HepG2 (cell line): Measurements from ENCODE around the gene ILKAP. TPM values are rescaled to one million over a fixed set of nuclear protein-coding genes. Genes with fewer than 3 reads are reported as not detected.
A peak's percentile ranks its signal among the peaks of the same experiment; 100 is the strongest.

Experiments used
- ATAC-seq: fragments of 200-7000 bp; cut with Tn5 transposase; 3 replicates; pipeline ENCODE4 v1.9.1; 2020; ENCODE audit warnings: mild to moderate bottlenecking, moderate library complexity
- BruUV-seq: library from RNA; stranded (reverse); fragments of 400-500 nt; replicated peaks from 2 replicates; lab custom pipeline; 2021; lab: Mats Ljungman, UMichigan
- CTCF ChIA-PET: fragments of 300-600 bp; formaldehyde crosslinking; extraction: SDS; loops from one replicate; lab custom pipeline; 2021; ENCODE audit warnings: low total read pairs, inconsistent platforms, low intra/inter-chr PET ratio; lab: Yijun Ruan, JAX
- POLR2A ChIA-PET: fragments of 350-600 bp; sonication (Branson Sonifier 250); formaldehyde crosslinking; loops from one replicate; lab custom pipeline; 2020; ENCODE audit warnings: antibody characterized with exemption, inconsistent platforms; lab: Yijun Ruan, JAX
- DNase-seq: peaks from one replicate; pipeline ENCODE4 v3.0.0-alpha.2; 2015; ENCODE audit warnings: low spot score
- FAIRE-seq: peaks from 3 replicates; lab custom pipeline; 2011; peaks lifted over from hg19 to GRCh38; lab: Jason Lieb, UNC
- H2AFZ ChIP-seq: one replicate; pipeline ENCODE4 v1.6.1; 2011; ENCODE audit warnings: low read length, inconsistent platforms
- H3K27ac ChIP-seq: fragments of 300-600 bp; 3 replicates; pipeline ENCODE4 v1.8.0; 2011; ENCODE audit warnings: mixed run types, mild to moderate bottlenecking, mixed read lengths, low read length, inconsistent platforms; ENCODE audit not compliant: insufficient read depth; ENCODE audit errors: extremely low read length
- H3K27me3 ChIP-seq, 2 experiments: fragments of 200-600 bp in 1 of 2; 2 replicates in 1 of 2; 3 replicates in 1 of 2; pipeline versions ENCODE4 v1.6.0 to v1.8.0; 2011; ENCODE audit warnings: low read length in 2 of 2, mild to moderate bottlenecking in 2 of 2, moderate library complexity in 2 of 2, inconsistent platforms in 1 of 2; ENCODE audit not compliant: insufficient read depth in 2 of 2, control insufficient read depth in 1 of 2
- H3K36me3 ChIP-seq, 2 experiments: fragments of 200-600 bp in 1 of 2; replicated peaks in 1 of 2; 2 replicates in 1 of 2; 3 replicates in 1 of 2; pipeline versions ENCODE4 v1.5.1 to v1.8.0; 2011; ENCODE audit warnings: low read length in 2 of 2, inconsistent platforms in 1 of 2; ENCODE audit not compliant: insufficient read depth in 2 of 2, control insufficient read depth in 1 of 2
- H3K4me1 ChIP-seq: 2 replicates; pipeline ENCODE4 v1.5.1; 2012; ENCODE audit warnings: low read length, inconsistent platforms; ENCODE audit not compliant: insufficient read depth
- H3K4me2 ChIP-seq: 2 replicates; pipeline ENCODE4 v1.6.0; 2011; ENCODE audit warnings: low read depth, low read length, inconsistent platforms
- H3K4me3 ChIP-seq, 3 experiments: fragments of 200-600 bp in 1 of 3; sonication (generic), shearing (Covaris generic) in 1 of 3; replicated peaks in 1 of 3; 2 replicates each; pipeline ENCODE4 v1.5.1; 2011 to 2016; ENCODE audit warnings: low read length in 3 of 3, inconsistent platforms in 2 of 3, low read depth in 2 of 3, mild to moderate bottlenecking in 2 of 3, control low read depth in 1 of 3, mixed read lengths in 1 of 3; ENCODE audit not compliant: insufficient read depth in 1 of 3
- H3K79me2 ChIP-seq: one replicate; pipeline ENCODE4 v1.6.1; 2011; ENCODE audit warnings: low read length, inconsistent platforms; ENCODE audit not compliant: insufficient read depth
- H3K9ac ChIP-seq: 2 replicates; pipeline ENCODE4 v1.6.0; 2011; ENCODE audit warnings: mild to moderate bottlenecking, low read depth, low read length, inconsistent platforms; ENCODE audit not compliant: insufficient read depth
- H3K9me3 ChIP-seq: 2 replicates; pipeline ENCODE4 v1.5.1; 2012; ENCODE audit warnings: mild to moderate bottlenecking, low read length
- H4K20me1 ChIP-seq: 2 replicates; pipeline ENCODE4 v1.6.0; 2011; ENCODE audit warnings: inconsistent platforms, mild to moderate bottlenecking, low read length, moderate library complexity; ENCODE audit not compliant: insufficient read depth
- AGO2 ChIP-seq: fragments of 200-400 bp; formaldehyde crosslinking; optimal IDR thresholded peaks from 2 replicates; pipeline ENCODE3; 2017; ENCODE audit warnings: mild to moderate bottlenecking, low read depth, low read length, moderate library complexity
- HNF1A ChIP-seq, 2 experiments: sonication (generic) in 1 of 2; formaldehyde crosslinking in 1 of 2; IDR thresholded peaks; 2 replicates each; pipeline versions ENCODE4 v1.4.0 to v1.6.1; 2016 to 2020; ENCODE audit warnings: borderline replicate concordance in 1 of 2, low read depth in 1 of 2, mild to moderate bottlenecking in 1 of 2, missing genetic modification reagents in 1 of 2
- SNRNP70 ChIP-seq: fragments of 200-400 bp; formaldehyde crosslinking; IDR thresholded peaks from 2 replicates; pipeline ENCODE4 v1.6.1; 2017; ENCODE audit warnings: mild to moderate bottlenecking, low read depth, low read length, moderate library complexity
- TSC22D2 ChIP-seq: sonication (generic); formaldehyde crosslinking; IDR thresholded peaks from 2 replicates; pipeline ENCODE4 v1.5.1; 2020; ENCODE audit warnings: missing genetic modification reagents, mild to moderate bottlenecking, borderline replicate concordance
- ZFP90 ChIP-seq: sonication (generic); formaldehyde crosslinking; IDR thresholded peaks from 2 replicates; pipeline ENCODE4 v1.8.0; 2022; ENCODE audit warnings: missing genetic modification reagents, mild to moderate bottlenecking, inconsistent platforms, borderline replicate concordance
- ZNF878 ChIP-seq: sonication (generic); formaldehyde crosslinking; IDR thresholded peaks from 2 replicates; pipeline ENCODE4 v1.8.1; 2023; ENCODE audit warnings: mild to moderate bottlenecking, missing genetic modification reagents, moderate library complexity
- WGBS: methylation state at CpG from one replicate; pipeline ENCODE4 v1.1.6; 2017; ENCODE audit warnings: low lambda C conversion rate; 5-methylcytosine and 5-hydroxymethylcytosine counted together
- in situ Hi-C: cut with HindIII; loops from 2 replicates; pipeline ENCODE4 v1.10.0; 2017; ENCODE audit warnings: low pct_unique_long_range_greater_than_20kb; ENCODE audit not compliant: extremely low pct_ligation_motif_present
- intact Hi-C: fragments of 100-400 bp; cut with micrococcal nuclease; formaldehyde crosslinking; loops from one replicate; pipeline ENCODE4 v1.10.0; 2022; ENCODE audit not compliant: unreplicated experiment
- polyA plus RNA-seq, 8 experiments: library from polyadenylated mRNA; depleted of rRNA in 3 of 8; stranded (reverse) in 7 of 8; unstranded in 1 of 8; fragments of >200 nt; fragmentation: Illumina TruSeq in 4 of 8; extraction: Trizol in 4 of 8; gene quantifications; 2 replicates each; pipeline versions ENCODE4 v1.2.1 to v1.2.3, GENCODE V29; 2011 to 2016; ENCODE audit warnings: low read depth in 4 of 8, missing spikeins in 1 of 8, mixed read lengths in 1 of 8; ENCODE audit not compliant: insufficient read depth in 1 of 8
- total RNA-seq, 5 experiments: library from RNA; depleted of rRNA; stranded (reverse); fragments of >200 nt; fragmentation: Illumina TruSeq; extraction: Trizol; gene quantifications; 2 replicates each; pipeline ENCODE4 v1.2.3, GENCODE V29; 2016; ENCODE audit warnings: low read depth in 1 of 5
- TF ChIP-seq, protein P1 (sequence below): sonication (generic); formaldehyde crosslinking; IDR thresholded peaks from 2 replicates; pipeline ENCODE4 v1.4.0; 2020; ENCODE audit warnings: mild to moderate bottlenecking, missing genetic modification reagents, borderline replicate concordance
- TF ChIP-seq, protein P2 (sequence below): fragments of 450-650 bp; IDR thresholded peaks from 2 replicates; pipeline ENCODE4 v1.6.1; 2016
- TF ChIP-seq, protein P3 (sequence below): sonication (generic); formaldehyde crosslinking; IDR thresholded peaks from 2 replicates; pipeline ENCODE4 v1.4.0; 2020; ENCODE audit warnings: missing genetic modification reagents

ILKAP gene
- total and polyA plus RNA-seq, 2 of the 13 experiments (the other 11 are each of a cell fraction or from before 2014, with no cell fraction given): 29.6 to 33.1 TPM

DNA sequence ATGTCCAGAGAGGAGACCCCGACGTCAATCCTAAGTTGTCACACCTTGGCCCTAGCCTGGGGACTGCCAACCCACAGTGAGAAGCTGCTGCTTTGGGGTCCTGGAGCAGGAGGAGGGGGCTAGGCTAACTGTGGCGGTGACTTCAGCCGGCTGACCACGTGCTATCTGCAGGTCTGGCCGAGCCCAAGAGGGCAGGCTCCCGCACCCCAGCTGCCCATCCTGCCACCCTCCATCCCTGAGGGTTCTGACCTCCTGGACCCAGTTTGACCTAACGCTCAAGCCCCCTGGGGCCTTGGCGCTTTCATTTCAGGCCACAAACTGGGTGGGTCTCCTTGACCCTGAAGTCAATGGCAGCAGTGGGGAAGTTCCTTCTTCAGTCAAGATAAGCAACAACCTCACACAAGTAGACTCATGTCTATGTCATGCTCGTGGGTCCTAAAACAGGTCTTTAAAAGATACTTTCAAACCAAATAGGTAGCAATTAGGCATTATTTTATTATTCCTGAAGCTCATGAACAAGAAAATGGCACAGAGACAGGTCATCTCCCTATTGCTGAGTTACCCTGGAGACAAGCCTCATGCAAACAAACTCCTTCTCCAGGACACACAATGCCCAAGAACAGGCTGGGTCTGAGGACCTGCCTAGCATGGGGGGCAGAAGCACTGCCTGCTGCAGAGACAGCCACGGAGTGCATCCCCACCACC lies 34.1 kb upstream of the ILKAP start (continued):
- TF ChIP-seq, protein P1, sequence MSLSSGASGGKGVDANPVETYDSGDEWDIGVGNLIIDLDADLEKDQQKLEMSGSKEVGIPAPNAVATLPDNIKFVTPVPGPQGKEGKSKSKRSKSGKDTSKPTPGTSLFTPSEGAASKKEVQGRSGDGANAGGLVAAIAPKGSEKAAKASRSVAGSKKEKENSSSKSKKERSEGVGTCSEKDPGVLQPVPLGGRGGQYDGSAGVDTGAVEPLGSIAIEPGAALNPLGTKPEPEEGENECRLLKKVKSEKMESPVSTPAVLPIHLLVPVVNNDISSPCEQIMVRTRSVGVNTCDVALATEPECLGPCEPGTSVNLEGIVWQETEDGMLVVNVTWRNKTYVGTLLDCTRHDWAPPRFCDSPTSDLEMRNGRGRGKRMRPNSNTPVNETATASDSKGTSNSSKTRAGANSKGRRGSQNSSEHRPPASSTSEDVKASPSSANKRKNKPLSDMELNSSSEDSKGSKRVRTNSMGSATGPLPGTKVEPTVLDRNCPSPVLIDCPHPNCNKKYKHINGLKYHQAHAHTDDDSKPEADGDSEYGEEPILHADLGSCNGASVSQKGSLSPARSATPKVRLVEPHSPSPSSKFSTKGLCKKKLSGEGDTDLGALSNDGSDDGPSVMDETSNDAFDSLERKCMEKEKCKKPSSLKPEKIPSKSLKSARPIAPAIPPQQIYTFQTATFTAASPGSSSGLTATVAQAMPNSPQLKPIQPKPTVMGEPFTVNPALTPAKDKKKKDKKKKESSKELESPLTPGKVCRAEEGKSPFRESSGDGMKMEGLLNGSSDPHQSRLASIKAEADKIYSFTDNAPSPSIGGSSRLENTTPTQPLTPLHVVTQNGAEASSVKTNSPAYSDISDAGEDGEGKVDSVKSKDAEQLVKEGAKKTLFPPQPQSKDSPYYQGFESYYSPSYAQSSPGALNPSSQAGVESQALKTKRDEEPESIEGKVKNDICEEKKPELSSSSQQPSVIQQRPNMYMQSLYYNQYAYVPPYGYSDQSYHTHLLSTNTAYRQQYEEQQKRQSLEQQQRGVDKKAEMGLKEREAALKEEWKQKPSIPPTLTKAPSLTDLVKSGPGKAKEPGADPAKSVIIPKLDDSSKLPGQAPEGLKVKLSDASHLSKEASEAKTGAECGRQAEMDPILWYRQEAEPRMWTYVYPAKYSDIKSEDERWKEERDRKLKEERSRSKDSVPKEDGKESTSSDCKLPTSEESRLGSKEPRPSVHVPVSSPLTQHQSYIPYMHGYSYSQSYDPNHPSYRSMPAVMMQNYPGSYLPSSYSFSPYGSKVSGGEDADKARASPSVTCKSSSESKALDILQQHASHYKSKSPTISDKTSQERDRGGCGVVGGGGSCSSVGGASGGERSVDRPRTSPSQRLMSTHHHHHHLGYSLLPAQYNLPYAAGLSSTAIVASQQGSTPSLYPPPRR (CRISPR knock-in tag): no peak
- peak; percentile 40 for TF ChIP-seq AGO2

DNA sequence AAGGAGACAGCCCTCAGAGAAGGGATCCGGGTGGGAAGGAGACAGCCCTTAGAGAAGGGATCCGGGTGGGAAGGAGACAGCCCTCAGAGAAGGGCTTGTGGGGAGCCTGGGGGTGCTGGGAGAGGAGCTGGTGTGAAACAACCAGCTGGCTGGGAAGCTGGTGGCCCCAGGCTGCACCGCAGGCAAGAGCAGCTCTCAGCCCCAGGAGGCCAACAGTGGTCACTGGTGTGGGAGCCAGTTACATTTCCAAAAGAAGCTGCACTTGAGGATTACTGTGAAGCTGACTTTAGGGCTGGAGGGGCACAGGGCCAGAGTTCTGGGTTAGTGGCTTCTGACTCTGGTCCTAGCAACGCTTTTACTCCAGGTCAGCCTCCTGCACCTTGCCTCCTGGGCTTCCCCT lies 33.1 kb upstream of the ILKAP start:
- H3K4me3 ChIP-seq: no peak overlapping the region
- BruUV-seq: no TSS peak
- H3K9me3 ChIP-seq: no peaks in the 10 kb centered on the region
- no peaks in the 10 kb centered on the region for H3K36me3 ChIP-seq
- no peak overlapping the region for H2AFZ ChIP-seq
- ATAC-seq (no peak), FAIRE-seq (no peak), DNase-seq (no peak)
- peaks cover 30% of the 10 kb centered on the region for H3K4me1 ChIP-seq
- no peaks in the 10 kb centered on the region; a peak in 3 of 5 replicates for H3K27me3 ChIP-seq
- no peak overlapping the region for H3K27ac ChIP-seq
- H3K4me2 ChIP-seq: no peak overlapping the region
- no peaks in the 10 kb centered on the region for H3K79me2 ChIP-seq
- no peak overlapping the region for H3K9ac ChIP-seq
- H4K20me1 ChIP-seq: no peaks in the 10 kb centered on the region
- intact Hi-C loops: no loop called here
- WGBS: 58% methylated on average over 4 of the region's 4 CpGs
- ChIA-PET POLR2A (interaction anchor here (0.6 to 5.2 kb wide), 2 partner anchors 15 to 280 kb away, joined by 3 to 20 read pairs; no protein-coding TSS in a partner anchor), CTCF (no interaction called here)
- in situ Hi-C loops: no loop called here
- no peak for TF ChIP-seq TSC22D2 (CRISPR knock-in tag)
- TF ChIP-seq SNRNP70: no peak
- TF ChIP-seq ZFP90 (CRISPR knock-in tag): no peak
- TF ChIP-seq HNF1A (IDR thresholded peaks at IDR 0.05; ENCODE audit: low read depth): no peak
- TF ChIP-seq HNF1A (CRISPR knock-in tag; IDR thresholded peaks at IDR 0.05; ENCODE audit: borderline replicate concordance): no peak
- TF ChIP-seq, protein P2, sequence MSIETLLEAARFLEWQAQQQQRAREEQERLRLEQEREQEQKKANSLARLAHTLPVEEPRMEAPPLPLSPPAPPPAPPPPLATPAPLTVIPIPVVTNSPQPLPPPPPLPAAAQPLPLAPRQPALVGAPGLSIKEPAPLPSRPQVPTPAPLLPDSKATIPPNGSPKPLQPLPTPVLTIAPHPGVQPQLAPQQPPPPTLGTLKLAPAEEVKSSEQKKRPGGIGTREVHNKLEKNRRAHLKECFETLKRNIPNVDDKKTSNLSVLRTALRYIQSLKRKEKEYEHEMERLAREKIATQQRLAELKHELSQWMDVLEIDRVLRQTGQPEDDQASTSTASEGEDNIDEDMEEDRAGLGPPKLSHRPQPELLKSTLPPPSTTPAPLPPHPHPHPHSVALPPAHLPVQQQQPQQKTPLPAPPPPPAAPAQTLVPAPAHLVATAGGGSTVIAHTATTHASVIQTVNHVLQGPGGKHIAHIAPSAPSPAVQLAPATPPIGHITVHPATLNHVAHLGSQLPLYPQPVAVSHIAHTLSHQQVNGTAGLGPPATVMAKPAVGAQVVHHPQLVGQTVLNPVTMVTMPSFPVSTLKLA: no peak
- TF ChIP-seq, protein P3, sequence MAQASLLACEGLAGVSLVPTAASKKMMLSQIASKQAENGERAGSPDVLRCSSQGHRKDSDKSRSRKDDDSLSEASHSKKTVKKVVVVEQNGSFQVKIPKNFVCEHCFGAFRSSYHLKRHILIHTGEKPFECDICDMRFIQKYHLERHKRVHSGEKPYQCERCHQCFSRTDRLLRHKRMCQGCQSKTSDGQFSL (CRISPR knock-in tag): no peak
- no peak for TF ChIP-seq ZNF878 (CRISPR knock-in tag)
